ENCODE results near the gene KDR. TPM values are rescaled to one million over a fixed set of nuclear protein-coding genes. Genes with fewer than 3 reads are reported as not detected.

The KDR gene
- polyA plus RNA-seq (2012; ENCODE audit: insufficient read depth, insufficient read length, low read depth) = 0.26 TPM

- DNase-seq = peak; percentile 23
- H3K4me3 ChIP-seq (ENCODE audit: low read depth, low read length) = peak within 1 kb of the TSS; percentile 37
These were observed at the start of gene KDR for GRCh38 chr4:55125087-55125721. Gene KDR (minus strand): TSS chr4:55125595. CDS start chr4:55125293, 302 bp downstream.

GRCh38 chr4:55173580-55173979 is 48.2 kb upstream of the KDR start:
- Histone ChIP-seq H3K4me1 (no peaks in the 10 kb centered on the region), H3K27me3 (no peaks in the 10 kb centered on the region), H3K9me3 (no peaks in the 10 kb centered on the region), H3K4me3 (ENCODE audit: low read depth, low read length) (no peak overlapping the region), H3K36me3 (no peaks in the 10 kb centered on the region)
- no peak for TF ChIP-seq CTCF (IDR thresholded peaks at IDR 0.05; ENCODE audit: low read depth, low read length)
- no peak for DNase-seq

More at GRCh38 chr4:55125087-55125721, at the start of gene KDR:
- H3K9me3 ChIP-seq = no peaks in the 10 kb centered on the region
- TF ChIP-seq CTCF (IDR thresholded peaks at IDR 0.05; ENCODE audit: low read depth, low read length) = no peak
- H3K36me3 ChIP-seq = no peaks in the 10 kb centered on the region
- no peaks in the 10 kb centered on the region for H3K4me1 ChIP-seq
- peaks cover 12% of the 10 kb centered on the region for H3K27me3 ChIP-seq

- no peak for DNase-seq
- Histone ChIP-seq H3K4me3 (ENCODE audit: low read depth, low read length) (no peak overlapping the region), H3K27me3 (no peaks in the 10 kb centered on the region), H3K36me3 (no peaks in the 10 kb centered on the region), H3K4me1 (no peaks in the 10 kb centered on the region), H3K9me3 (no peaks in the 10 kb centered on the region)
- no peak for TF ChIP-seq CTCF (IDR thresholded peaks at IDR 0.05; ENCODE audit: low read depth, low read length)
These were observed 47.4 kb upstream of the KDR start for GRCh38 chr4:55172694-55173287.

- no peak for DNase-seq
These were observed 45.1 kb upstream of the KDR start for GRCh38 chr4:55170462-55170861.

GRCh38 chr4:55169352-55169961 is 44.1 kb upstream of the KDR start:
- Histone ChIP-seq H3K36me3 (no peaks in the 10 kb centered on the region), H3K4me1 (no peaks in the 10 kb centered on the region), H3K9me3 (no peaks in the 10 kb centered on the region), H3K4me3 (ENCODE audit: low read depth, low read length) (no peak overlapping the region), H3K27me3 (no peaks in the 10 kb centered on the region)
- no peak for DNase-seq
- no peak for TF ChIP-seq CTCF (IDR thresholded peaks at IDR 0.05; ENCODE audit: low read depth, low read length)

More at GRCh38 chr4:55170462-55170861, 45.1 kb upstream of the KDR start:
- no peaks in the 10 kb centered on the region for H3K36me3 ChIP-seq
- no peak overlapping the region for H3K4me3 ChIP-seq (ENCODE audit: low read depth, low read length)
- H3K27me3 ChIP-seq = no peaks in the 10 kb centered on the region
- no peaks in the 10 kb centered on the region for H3K9me3 ChIP-seq
- H3K4me1 ChIP-seq = no peaks in the 10 kb centered on the region
- TF ChIP-seq CTCF (IDR thresholded peaks at IDR 0.05; ENCODE audit: low read depth, low read length) = no peak

GRCh38 chr4:55162396-55162795 is 37.0 kb upstream of the KDR start:
- DNase-seq = no peak
- H3K4me3 ChIP-seq (ENCODE audit: low read depth, low read length) = no peak overlapping the region
- no peaks in the 10 kb centered on the region for H3K4me1 ChIP-seq
- H3K9me3 ChIP-seq = no peaks in the 10 kb centered on the region
- no peaks in the 10 kb centered on the region for H3K27me3 ChIP-seq
- no peak for TF ChIP-seq CTCF (IDR thresholded peaks at IDR 0.05; ENCODE audit: low read depth, low read length)
- no peaks in the 10 kb centered on the region for H3K36me3 ChIP-seq

All from BE2C (cell line).